T-helper 17 cell (primary cell): ENCODE results near the gene RNASE4. TPM values are rescaled to one million over a fixed set of nuclear protein-coding genes. Genes with fewer than 3 reads are reported as not detected.

Experiments used
- ATAC-seq: fragments of 150-1000 bp; cut with Tn5 transposase; 2 replicates; pipeline ENCODE4 v1.10.0; 2021; ENCODE audit warnings: mild to moderate bottlenecking, moderate library complexity
- DNase-seq, 3 donors: peaks; one replicate each; pipeline versions ENCODE4 v3.0.0 to v3.0.0-alpha.2; 2020 to 2021
- H3K9me3 ChIP-seq: one replicate; pipeline ENCODE4 v1.7.0; 2013; ENCODE audit warnings: low read length, mild to moderate bottlenecking; ENCODE audit not compliant: control insufficient read depth, poor library complexity, severe bottlenecking
- H3K27ac Mint-ChIP-seq: one replicate; pipeline ENCODE4 v1.8.0; 2022; ENCODE audit warnings: mild to moderate bottlenecking, moderate library complexity, mixed read lengths
- H3K27me3 Mint-ChIP-seq: one replicate; pipeline ENCODE4 v1.8.0; 2022; ENCODE audit warnings: mixed read lengths
- H3K36me3 Mint-ChIP-seq: one replicate; pipeline ENCODE4 v1.8.0; 2022; ENCODE audit warnings: low read depth, mixed read lengths
- H3K4me1 Mint-ChIP-seq: one replicate; pipeline ENCODE4 v1.8.0; 2022; ENCODE audit warnings: mild to moderate bottlenecking, mixed read lengths
- H3K4me3 Mint-ChIP-seq: one replicate; pipeline ENCODE4 v1.8.0; 2022; ENCODE audit warnings: mild to moderate bottlenecking, moderate library complexity, mixed read lengths
- total RNA-seq, 4 donors: library from RNA in 2 of 4; stranded (reverse) in 2 of 4; gene quantifications; one replicate each; pipeline ENCODE4 v1.2.3 and lab custom pipeline; 2022 to 2026

RNASE4 gene
- total RNA-seq, 2 donors from 2014 or later = 0.63 TPM; not detected in 1

- peaks cover 26% of the 10 kb centered on the region for H3K4me1 Mint-ChIP-seq
- H3K4me3 Mint-ChIP-seq = no peak overlapping the region
- no peaks in the 10 kb centered on the region for H3K9me3 ChIP-seq
- ATAC-seq = peak; percentile 38
- DNase-seq = peak; percentile 46 to 82 (median 77)
- no peaks in the 10 kb centered on the region for H3K27me3 Mint-ChIP-seq
- H3K27ac Mint-ChIP-seq = no peak overlapping the region
- H3K36me3 Mint-ChIP-seq = no peaks in the 10 kb centered on the region
These were observed 2.8 kb upstream of the RNASE4 start for GRCh38 chr14:20681348-20682126.

GRCh38 chr14:20682127-20682434, 2.3 kb upstream of the RNASE4 start:
- no peaks in the 10 kb centered on the region for H3K27me3 Mint-ChIP-seq
- no peaks in the 10 kb centered on the region for H3K9me3 ChIP-seq
- H3K36me3 Mint-ChIP-seq = no peaks in the 10 kb centered on the region
- DNase-seq (no peak), ATAC-seq (no peak)
- peaks cover 26% of the 10 kb centered on the region for H3K4me1 Mint-ChIP-seq
- H3K27ac Mint-ChIP-seq = no peak overlapping the region
- H3K4me3 Mint-ChIP-seq = no peak overlapping the region

GRCh38 chr14:20682435-20683124, 1.8 kb upstream of the RNASE4 start:
- Mint-ChIP-seq H3K27me3 (no peaks in the 10 kb centered on the region), H3K4me3 (no peak overlapping the region), H3K27ac (no peak overlapping the region), H3K36me3 (no peaks in the 10 kb centered on the region), H3K4me1 (peaks cover 26% of the 10 kb centered on the region)
- peak; percentile 67 for ATAC-seq
- peak; percentile 59 to 74 (median 66) for DNase-seq
- H3K9me3 ChIP-seq = no peaks in the 10 kb centered on the region

GRCh38 chr14:20683125-20683890, 1.1 kb upstream of the RNASE4 start:
- H3K4me3 Mint-ChIP-seq = no peak overlapping the region
- no peaks in the 10 kb centered on the region for H3K27me3 Mint-ChIP-seq
- DNase-seq = peak; percentile 31 to 61 (median 51)
- peaks cover 26% of the 10 kb centered on the region for H3K4me1 Mint-ChIP-seq
- H3K36me3 Mint-ChIP-seq = no peaks in the 10 kb centered on the region
- H3K27ac Mint-ChIP-seq = no peak overlapping the region
- peak; percentile 51 for ATAC-seq
- no peaks in the 10 kb centered on the region for H3K9me3 ChIP-seq

GRCh38 chr14:20684662-20685456, 499 bp downstream of the RNASE4 start:
- Mint-ChIP-seq H3K27me3 (no peaks in the 10 kb centered on the region), H3K4me3 (peak overlapping the region; percentile 47), H3K36me3 (no peaks in the 10 kb centered on the region), H3K27ac (no peak overlapping the region), H3K4me1 (peaks cover 28% of the 10 kb centered on the region)
- ATAC-seq = no peak
- H3K9me3 ChIP-seq = no peaks in the 10 kb centered on the region
- DNase-seq = no peak

GRCh38 chr14:20686386-20687143, 2.2 kb downstream of the RNASE4 start:
- Mint-ChIP-seq H3K4me3 (no peak overlapping the region), H3K27ac (no peak overlapping the region), H3K36me3 (no peaks in the 10 kb centered on the region), H3K27me3 (no peaks in the 10 kb centered on the region), H3K4me1 (peaks cover 17% of the 10 kb centered on the region)
- ATAC-seq (no peak), DNase-seq (no peak)
- H3K9me3 ChIP-seq = no peaks in the 10 kb centered on the region

- ATAC-seq (no peak), DNase-seq (no peak)
- Mint-ChIP-seq H3K27me3 (no peaks in the 10 kb centered on the region), H3K36me3 (no peaks in the 10 kb centered on the region), H3K4me1 (peaks cover 12% of the 10 kb centered on the region), H3K27ac (no peak overlapping the region), H3K4me3 (no peak overlapping the region)
- no peaks in the 10 kb centered on the region for H3K9me3 ChIP-seq
These were observed 3.2 kb downstream of the RNASE4 start for GRCh38 chr14:20687362-20688166.

GRCh38 chr14:20688167-20688839, 3.9 kb downstream of the RNASE4 start, which contains the start of gene ANG:
ANG (plus strand) TSS chr14:20688764; CDS start chr14:20693565, 4,801 bp downstream.
- Mint-ChIP-seq H3K4me3 (no peak within 1 kb of the TSS), H3K27ac (no peak within 1 kb of the TSS), H3K36me3 (no peaks in the 10 kb centered on the region), H3K27me3 (no peaks in the 10 kb centered on the region), H3K4me1 (peaks cover 12% of the 10 kb centered on the region)
- no peak for ATAC-seq
- DNase-seq = no peak
- no peaks in the 10 kb centered on the region for H3K9me3 ChIP-seq

GRCh38 chr14:20690848-20691640, 6.7 kb downstream of the RNASE4 start:
- Mint-ChIP-seq H3K4me1 (peaks cover 8% of the 10 kb centered on the region), H3K27ac (no peak overlapping the region), H3K36me3 (no peaks in the 10 kb centered on the region), H3K4me3 (no peak overlapping the region), H3K27me3 (no peaks in the 10 kb centered on the region)
- no peaks in the 10 kb centered on the region for H3K9me3 ChIP-seq
- ATAC-seq (peak; percentile 96), DNase-seq (peak in 1 of 3 donors; percentile 21)

- H3K36me3 Mint-ChIP-seq = no peaks in the 10 kb centered on the region
- no peaks in the 10 kb centered on the region for H3K27me3 Mint-ChIP-seq
- no peaks in the 10 kb centered on the region for H3K9me3 ChIP-seq
- no peak for ATAC-seq
- peaks cover 6% of the 10 kb centered on the region for H3K4me1 Mint-ChIP-seq
- no peak for DNase-seq
- no peak overlapping the region for H3K4me3 Mint-ChIP-seq
- no peak overlapping the region for H3K27ac Mint-ChIP-seq
These were observed 7.9 kb downstream of the RNASE4 start for GRCh38 chr14:20692116-20692751.
